SK-N-SH (cell line): Measurements from ENCODE around the gene PSD2. TPM values are rescaled to one million over a fixed set of nuclear protein-coding genes. Genes with fewer than 3 reads are reported as not detected.

Experiments used
- CTCF ChIA-PET: fragments of 300-600, 350-600 bp; formaldehyde crosslinking; extraction: SDS; loops from one replicate; lab custom pipeline; 2021; lab: Yijun Ruan, JAX
- POLR2A ChIA-PET: fragments of 350-600 bp; sonication (Branson Sonifier 250); formaldehyde crosslinking; extraction: SDS; loops from one replicate; lab custom pipeline; 2020; ENCODE audit warnings: antibody characterized with exemption, inconsistent platforms; lab: Yijun Ruan, JAX
- DNase-seq: peaks from one replicate; pipeline ENCODE4 v3.0.0; 2012
- H2AFZ ChIP-seq: fragments of 200-600 bp; sonication (generic); 2 replicates; pipeline ENCODE4 v1.8.1; 2016; ENCODE audit warnings: antibody characterized with exemption, mild to moderate bottlenecking, low read depth
- H3F3A ChIP-seq: fragments of 200-600 bp; sonication (generic); replicated peaks from 2 replicates; pipeline ENCODE3; 2016; ENCODE audit warnings: antibody characterized with exemption, mild to moderate bottlenecking; ENCODE audit not compliant: insufficient read depth
- H3K27ac ChIP-seq, 2 experiments: fragments of 200-500 bp in 1 of 2; fragments of 200-600 bp in 1 of 2; sonication (Bioruptor generic) in 1 of 2; sonication (generic), shearing (Covaris generic) in 1 of 2; 2 replicates each; pipeline versions ENCODE4 v1.5.1 to v1.6.1; 2014 to 2016; ENCODE audit warnings: low read depth in 2 of 2, inconsistent platforms in 1 of 2, low read length in 1 of 2, mild to moderate bottlenecking in 1 of 2, mixed read lengths in 1 of 2
- H3K27me3 ChIP-seq: fragments of 200-600 bp; sonication (generic), shearing (Covaris generic); 2 replicates; pipeline ENCODE4 v1.6.1; 2016; ENCODE audit warnings: mixed run types; ENCODE audit not compliant: insufficient read depth
- H3K36me3 ChIP-seq, 2 experiments: fragments of 200-500 bp in 1 of 2; fragments of 200-600 bp in 1 of 2; sonication (Bioruptor generic) in 1 of 2; sonication (generic) in 1 of 2; replicated peaks in 1 of 2; 2 replicates each; pipeline versions ENCODE3 to v1.5.1; 2014 to 2016; ENCODE audit warnings: low read length in 1 of 2, mild to moderate bottlenecking in 1 of 2; ENCODE audit not compliant: insufficient read depth in 2 of 2, control insufficient read depth in 1 of 2
- H3K4me1 ChIP-seq, 2 experiments: fragments of 200-500 bp in 1 of 2; fragments of 200-600 bp in 1 of 2; sonication (Bioruptor generic) in 1 of 2; sonication (generic), shearing (Covaris generic) in 1 of 2; 2 replicates each; pipeline versions ENCODE4 v1.5.1 to v1.6.1; 2014 to 2016; ENCODE audit warnings: low read depth in 1 of 2, low read length in 1 of 2, mixed run types in 1 of 2; ENCODE audit not compliant: insufficient read depth in 2 of 2, control insufficient read depth in 1 of 2
- H3K4me2 ChIP-seq: fragments of 200-600 bp; sonication (generic), shearing (Covaris generic); 2 replicates; pipeline ENCODE4 v1.6.1; 2017; ENCODE audit warnings: mixed run types
- H3K4me3 ChIP-seq, 2 experiments: fragments of 200-500 bp in 1 of 2; fragments of 200-600 bp in 1 of 2; sonication (Bioruptor generic) in 1 of 2; sonication (generic), shearing (Covaris generic) in 1 of 2; 2 replicates each; pipeline versions ENCODE4 v1.5.1 to v1.8.1; 2014 to 2016; ENCODE audit warnings: low read depth in 2 of 2, inconsistent platforms in 1 of 2, low read length in 1 of 2, mild to moderate bottlenecking in 1 of 2, mixed read lengths in 1 of 2, moderate library complexity in 1 of 2
- H3K79me2 ChIP-seq: fragments of 200-600 bp; sonication (generic); 2 replicates; pipeline ENCODE4 v1.8.1; 2017; ENCODE audit warnings: mild to moderate bottlenecking; ENCODE audit not compliant: insufficient read depth
- H3K9ac ChIP-seq: fragments of 200-600 bp; sonication (generic); 2 replicates; pipeline ENCODE4 v1.6.1; 2017; ENCODE audit warnings: mixed run types
- H3K9me2 ChIP-seq: fragments of 200-600 bp; sonication (generic); 2 replicates; pipeline ENCODE4 v1.6.1; 2017; ENCODE audit warnings: mixed run types
- H3K9me3 ChIP-seq: fragments of 200-600 bp; sonication (generic); 2 replicates; pipeline ENCODE4 v1.6.1; 2017; ENCODE audit warnings: mixed run types, mild to moderate bottlenecking, moderate library complexity
- H4K20me1 ChIP-seq: fragments of 200-600 bp; sonication (generic); 2 replicates; pipeline ENCODE4 v1.6.1; 2017; ENCODE audit warnings: mild to moderate bottlenecking, mixed run types; ENCODE audit not compliant: insufficient read depth
- ELF1 ChIP-seq: IDR thresholded peaks from 2 replicates; pipeline ENCODE4 v1.4.0; 2012
- EZH2phosphoT487 ChIP-seq: fragments of 200-600 bp; sonication (generic); IDR thresholded peaks from 2 replicates; pipeline ENCODE4 v1.6.1; 2017; ENCODE audit warnings: low read depth, mixed run types, mild to moderate bottlenecking, antibody characterized with exemption, moderate library complexity, borderline replicate concordance
- FOXJ3 ChIP-seq: sonication (generic); formaldehyde crosslinking; IDR thresholded peaks from 2 replicates; pipeline ENCODE4 v1.5.1; 2020; ENCODE audit warnings: mild to moderate bottlenecking, missing genetic modification reagents
- GABPA ChIP-seq: IDR thresholded peaks from 2 replicates; pipeline ENCODE4 v1.4.0; 2012; ENCODE audit warnings: low read depth, mild to moderate bottlenecking
- IRF3 ChIP-seq: fragments of 150-350 bp; IDR thresholded peaks from 2 replicates; pipeline ENCODE4 v1.6.1; 2016; ENCODE audit warnings: mild to moderate bottlenecking, low read depth, low read length
- RFX5 ChIP-seq: IDR thresholded peaks from 2 replicates; pipeline ENCODE4 v1.6.1; 2012; ENCODE audit warnings: mild to moderate bottlenecking, improper control_type of control experiment, low read length
- RXRA ChIP-seq: IDR thresholded peaks from 2 replicates; pipeline ENCODE4 v1.4.0; 2012; ENCODE audit warnings: low read depth, mild to moderate bottlenecking, borderline replicate concordance
- SIN3A ChIP-seq: IDR thresholded peaks from 2 replicates; pipeline ENCODE4 v1.6.1; 2012; ENCODE audit warnings: low read depth, mild to moderate bottlenecking, low read length, moderate library complexity, borderline replicate concordance
- TAF1 ChIP-seq: IDR thresholded peaks from 2 replicates; pipeline ENCODE4 v1.6.1; 2012; ENCODE audit warnings: low read depth, mild to moderate bottlenecking, low read length, moderate library complexity, borderline replicate concordance
- WGBS: methylation state at CpG from one replicate; pipeline ENCODE4 v1.1.6; 2017; ENCODE audit warnings: low lambda C conversion rate; 5-methylcytosine and 5-hydroxymethylcytosine counted together
- polyA plus RNA-seq, 3 experiments: library from polyadenylated mRNA; depleted of rRNA; stranded (reverse); fragments of >200 nt; gene quantifications; 2 replicates each; pipeline ENCODE4 v1.2.3, GENCODE V29; 2012

Gene PSD2
- polyA plus RNA-seq, 1 of the 3 experiments (the other 2 are of a cell fraction): 0.15 TPM

GRCh38 chr5:139872851-139873794 lies 77.5 kb downstream of the PSD2 start (continued):
- no peak for TF ChIP-seq EZH2phosphoT487

- Histone ChIP-seq H3K4me3 (no peak overlapping the region), H3F3A (no peaks in the 10 kb centered on the region)
- TF ChIP-seq TAF1 (no peak), GABPA (no peak), SIN3A (no peak), ELF1 (no peak), RXRA (no peak), FOXJ3 (CRISPR knock-in tag) (no peak)
- TF ChIP-seq, all 33 proteins: peak for 0
- no peak for DNase-seq
- H4K20me1 ChIP-seq: no peaks in the 10 kb centered on the region
- no peak overlapping the region for H3K4me2 ChIP-seq
- no peaks in the 10 kb centered on the region for H3K27me3 ChIP-seq
- no peaks in the 10 kb centered on the region for H3K36me3 ChIP-seq
- H3K4me1 ChIP-seq: peaks cover 0 to 33% of the 10 kb centered on the region in 2 experiments; a peak in 1 of 4 replicates
- no peaks in the 10 kb centered on the region for H3K9me2 ChIP-seq
- no peaks in the 10 kb centered on the region for H3K9me3 ChIP-seq
- H3K9ac ChIP-seq: no peak overlapping the region
- 90% methylated on average over 2 of the region's 2 CpGs for WGBS
- ChIA-PET CTCF (interaction anchor here (1.1 to 4.1 kb wide), 3 partner anchors 88 to 93 kb away, joined by 3 to 18 read pairs (median 16); no protein-coding TSS in a partner anchor), POLR2A (no interaction called here)
- no peak overlapping the region for H2AFZ ChIP-seq
- H3K27ac ChIP-seq: no peak overlapping the region
- no peaks in the 10 kb centered on the region for H3K79me2 ChIP-seq
These were observed 80.3 kb downstream of the PSD2 start for GRCh38 chr5:139875957-139876356.

GRCh38 chr5:139877129-139877597 lies 81.6 kb downstream of the PSD2 start:
- H3K4me2 ChIP-seq: no peak overlapping the region

More at GRCh38 chr5:139877129-139877597, 81.6 kb downstream of the PSD2 start:
- Histone ChIP-seq H3F3A (no peaks in the 10 kb centered on the region), H3K36me3 (no peaks in the 10 kb centered on the region), H3K9ac (no peak overlapping the region), H3K27me3 (no peaks in the 10 kb centered on the region), H3K4me3 (no peak overlapping the region), H3K79me2 (no peaks in the 10 kb centered on the region), H3K4me1 (peaks cover 0 to 44% of the 10 kb centered on the region in 2 experiments; a peak in 1 of 4 replicates), H3K27ac (no peak overlapping the region), H2AFZ (no peak overlapping the region), H4K20me1 (no peaks in the 10 kb centered on the region), H3K9me3 (no peaks in the 10 kb centered on the region), H3K9me2 (no peaks in the 10 kb centered on the region)
- ChIA-PET POLR2A (no interaction called here), CTCF (interaction anchor here (0.9 to 4.1 kb wide), 5 partner anchors 14 to 93 kb away, joined by 3 to 18 read pairs (median 3); no protein-coding TSS in a partner anchor)
- 100% methylated on average over 4 of the region's 6 CpGs for WGBS
- no peak for DNase-seq
- no peak for TF ChIP-seq RFX5
- no peak for TF ChIP-seq IRF3
